Glutamatergic neuron (in vitro differentiated cells): Measurements from ENCODE around the gene OBSL1. TPM values are rescaled to one million over a fixed set of nuclear protein-coding genes. Genes with fewer than 3 reads are reported as not detected.

Experiments used
- DNase-seq: peaks from one replicate; pipeline ENCODE4 v3.0.0; 2022
- H3K27ac Mint-ChIP-seq: one replicate; pipeline ENCODE4 v1.8.0; 2020; ENCODE audit warnings: mild to moderate bottlenecking, mixed read lengths, inconsistent platforms; ENCODE audit not compliant: unreplicated experiment
- H3K27me3 Mint-ChIP-seq: one replicate; pipeline ENCODE4 v1.8.0; 2020; ENCODE audit warnings: mild to moderate bottlenecking, moderate library complexity, mixed read lengths, inconsistent platforms; ENCODE audit not compliant: unreplicated experiment
- H3K36me3 Mint-ChIP-seq: one replicate; pipeline ENCODE4 v1.8.0; 2020; ENCODE audit warnings: mild to moderate bottlenecking, mixed read lengths, inconsistent platforms; ENCODE audit not compliant: unreplicated experiment
- H3K4me1 Mint-ChIP-seq: one replicate; pipeline ENCODE4 v1.8.0; 2020; ENCODE audit warnings: mild to moderate bottlenecking, low read depth, mixed read lengths, inconsistent platforms; ENCODE audit not compliant: unreplicated experiment
- H3K4me3 Mint-ChIP-seq: one replicate; pipeline ENCODE4 v1.8.0; 2020; ENCODE audit warnings: mild to moderate bottlenecking, mixed read lengths, inconsistent platforms; ENCODE audit not compliant: unreplicated experiment
- H3K9me3 Mint-ChIP-seq: one replicate; pipeline ENCODE4 v1.8.0; 2020; ENCODE audit warnings: mild to moderate bottlenecking, moderate library complexity, mixed read lengths, inconsistent platforms; ENCODE audit not compliant: unreplicated experiment
- total RNA-seq: library from RNA; stranded (reverse); fragmentation: NEBNext Ultra II Directional; extraction: Animal tissue kit (Norgen Biotek cat#: 25700); gene quantifications from one replicate; pipeline ENCODE4 v1.2.1, GENCODE V29; 2021; ENCODE audit not compliant: unreplicated experiment
- TF ChIP-seq, protein P1 (sequence below): fragments of 200-600 bp; sonication (generic); IDR thresholded peaks from one replicate; pipeline ENCODE4 v1.5.0; 2021; ENCODE audit not compliant: partially characterized antibody, unreplicated experiment

OBSL1 gene
- total RNA-seq, 1 donor from 2014 or later = 47.9 TPM

- peaks cover 21% of the 10 kb centered on the region for H3K9me3 Mint-ChIP-seq
Measured at GRCh38 chr2:219541611-219542180, 29.6 kb downstream of the OBSL1 start.

GRCh38 chr2:219540784-219541504 lies 30.4 kb downstream of the OBSL1 start:
- Mint-ChIP-seq H3K27me3 (peaks cover 12% of the 10 kb centered on the region), H3K9me3 (peaks cover 18% of the 10 kb centered on the region), H3K4me3 (peak overlapping the region; percentile 46), H3K27ac (peak overlapping the region; percentile 74), H3K4me1 (peaks cover 30% of the 10 kb centered on the region), H3K36me3 (peaks cover 8% of the 10 kb centered on the region)
- TF ChIP-seq, protein P1, sequence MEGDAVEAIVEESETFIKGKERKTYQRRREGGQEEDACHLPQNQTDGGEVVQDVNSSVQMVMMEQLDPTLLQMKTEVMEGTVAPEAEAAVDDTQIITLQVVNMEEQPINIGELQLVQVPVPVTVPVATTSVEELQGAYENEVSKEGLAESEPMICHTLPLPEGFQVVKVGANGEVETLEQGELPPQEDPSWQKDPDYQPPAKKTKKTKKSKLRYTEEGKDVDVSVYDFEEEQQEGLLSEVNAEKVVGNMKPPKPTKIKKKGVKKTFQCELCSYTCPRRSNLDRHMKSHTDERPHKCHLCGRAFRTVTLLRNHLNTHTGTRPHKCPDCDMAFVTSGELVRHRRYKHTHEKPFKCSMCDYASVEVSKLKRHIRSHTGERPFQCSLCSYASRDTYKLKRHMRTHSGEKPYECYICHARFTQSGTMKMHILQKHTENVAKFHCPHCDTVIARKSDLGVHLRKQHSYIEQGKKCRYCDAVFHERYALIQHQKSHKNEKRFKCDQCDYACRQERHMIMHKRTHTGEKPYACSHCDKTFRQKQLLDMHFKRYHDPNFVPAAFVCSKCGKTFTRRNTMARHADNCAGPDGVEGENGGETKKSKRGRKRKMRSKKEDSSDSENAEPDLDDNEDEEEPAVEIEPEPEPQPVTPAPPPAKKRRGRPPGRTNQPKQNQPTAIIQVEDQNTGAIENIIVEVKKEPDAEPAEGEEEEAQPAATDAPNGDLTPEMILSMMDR = no peak
- no peak for DNase-seq

More at GRCh38 chr2:219541611-219542180, 29.6 kb downstream of the OBSL1 start:
- Mint-ChIP-seq H3K27me3 (peaks cover 12% of the 10 kb centered on the region), H3K4me1 (peaks cover 32% of the 10 kb centered on the region), H3K36me3 (peaks cover 8% of the 10 kb centered on the region), H3K4me3 (no peak overlapping the region), H3K27ac (no peak overlapping the region)
- DNase-seq = peak; percentile 92
- TF ChIP-seq, protein P1 = peak; percentile 100

GRCh38 chr2:219539926-219540678 lies 31.2 kb downstream of the OBSL1 start:
- TF ChIP-seq, protein P1 = no peak
- peaks cover 12% of the 10 kb centered on the region for H3K27me3 Mint-ChIP-seq
- no peak overlapping the region for H3K4me3 Mint-ChIP-seq
- peaks cover 22% of the 10 kb centered on the region for H3K9me3 Mint-ChIP-seq
- H3K4me1 Mint-ChIP-seq = peaks cover 33% of the 10 kb centered on the region
- H3K36me3 Mint-ChIP-seq = peaks cover 8% of the 10 kb centered on the region
- no peak for DNase-seq
- H3K27ac Mint-ChIP-seq = no peak overlapping the region

DNA sequence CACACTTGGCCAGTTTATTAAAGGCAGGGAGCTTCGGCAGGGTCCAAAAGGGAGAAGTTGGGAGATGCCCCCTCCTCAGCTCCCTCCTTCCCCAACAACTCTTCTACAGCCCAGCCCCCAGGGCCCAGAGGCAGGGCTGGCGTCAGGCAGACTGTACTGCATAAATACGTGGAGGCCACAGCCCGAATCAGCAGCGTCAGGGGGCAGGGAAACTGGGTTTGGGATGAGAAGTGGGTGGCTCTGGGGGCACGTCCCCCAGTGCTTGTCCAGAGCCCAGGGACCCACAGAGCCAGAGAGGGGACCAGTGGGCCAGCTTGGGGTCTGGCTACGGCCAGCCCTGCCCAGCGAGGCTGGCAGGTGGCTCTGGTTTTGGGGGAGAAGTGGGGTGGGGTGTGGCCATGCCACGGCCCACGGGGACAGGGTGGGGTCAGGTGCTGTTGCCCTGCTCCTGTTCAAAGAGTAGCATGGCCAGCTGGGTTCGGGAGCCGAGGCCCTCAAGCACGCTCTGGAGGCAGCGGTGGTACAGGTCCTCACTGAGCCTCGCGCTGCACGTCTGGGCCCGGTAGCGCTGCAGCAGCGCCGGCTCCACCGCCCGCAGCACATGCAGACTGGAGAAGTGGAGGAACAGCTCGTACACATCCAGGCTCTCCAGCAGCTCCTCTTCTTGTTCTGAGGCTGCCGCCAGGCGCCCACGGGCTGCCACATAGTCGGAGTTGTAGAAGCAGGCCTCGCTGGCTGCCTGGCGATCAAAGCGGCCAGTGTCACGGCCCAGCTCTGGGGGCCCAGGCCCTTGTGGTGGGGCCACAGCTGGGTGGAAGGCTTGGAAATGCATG lies 32.2 kb downstream of the OBSL1 start:
- H3K36me3 Mint-ChIP-seq = no peaks in the 10 kb centered on the region
- TF ChIP-seq, protein P1 = no peak
- DNase-seq = peak; percentile 15
- H3K4me1 Mint-ChIP-seq = peaks cover 30% of the 10 kb centered on the region
- peak overlapping the region; percentile 73 for H3K27ac Mint-ChIP-seq
- peaks cover 13% of the 10 kb centered on the region for H3K9me3 Mint-ChIP-seq
- no peak overlapping the region for H3K4me3 Mint-ChIP-seq
- peaks cover 4% of the 10 kb centered on the region for H3K27me3 Mint-ChIP-seq
